COLO829 (cell line): ENCODE measurements around the gene POLDIP2.

ENCODE experiments used
- DNase-seq: peaks from one replicate; pipeline ENCODE4 v3.0.0; 2012; ENCODE audit warnings: low spot score

The POLDIP2 gene

DNA sequence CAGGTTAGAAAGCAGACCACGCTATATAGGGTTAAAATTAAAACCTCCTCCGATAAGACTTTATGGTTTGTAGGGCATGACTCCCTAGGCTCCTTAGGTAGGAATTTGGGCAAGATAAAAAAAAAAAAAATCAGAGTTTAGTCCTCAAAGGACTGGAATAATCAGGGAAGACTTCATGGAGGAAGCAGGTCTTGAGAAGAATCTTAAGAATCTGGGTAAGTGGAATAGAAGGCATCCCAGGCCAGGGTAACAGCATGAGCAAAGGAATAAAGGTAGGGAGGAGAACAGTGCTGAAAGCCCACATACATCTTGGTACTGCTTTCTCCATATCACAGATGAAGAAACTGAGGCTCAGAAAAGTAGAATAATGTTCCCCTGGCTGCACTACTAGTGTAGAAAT is 33.2 kb upstream of the POLDIP2 start:
- no peak for DNase-seq

DNA sequence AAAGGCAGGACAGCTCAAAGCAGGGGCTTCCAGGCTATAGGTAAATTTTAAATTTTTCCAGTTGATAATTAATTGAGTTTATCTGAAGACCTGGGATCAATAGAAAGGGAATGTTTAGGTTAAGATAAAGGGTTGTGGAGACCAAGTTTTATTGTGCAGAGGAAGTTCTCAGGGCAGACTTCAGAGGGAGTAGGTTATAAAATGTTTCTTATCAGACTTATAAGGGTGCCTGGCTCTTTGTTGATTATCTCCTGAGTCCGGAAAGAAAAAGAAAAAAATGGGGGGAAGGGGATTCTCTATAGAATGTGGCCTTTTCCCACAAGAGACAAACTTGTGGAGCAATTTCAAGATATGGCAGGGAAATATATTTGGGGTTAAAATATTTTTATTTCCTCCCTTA is 32.8 kb upstream of the POLDIP2 start:
- no peak for DNase-seq

DNA sequence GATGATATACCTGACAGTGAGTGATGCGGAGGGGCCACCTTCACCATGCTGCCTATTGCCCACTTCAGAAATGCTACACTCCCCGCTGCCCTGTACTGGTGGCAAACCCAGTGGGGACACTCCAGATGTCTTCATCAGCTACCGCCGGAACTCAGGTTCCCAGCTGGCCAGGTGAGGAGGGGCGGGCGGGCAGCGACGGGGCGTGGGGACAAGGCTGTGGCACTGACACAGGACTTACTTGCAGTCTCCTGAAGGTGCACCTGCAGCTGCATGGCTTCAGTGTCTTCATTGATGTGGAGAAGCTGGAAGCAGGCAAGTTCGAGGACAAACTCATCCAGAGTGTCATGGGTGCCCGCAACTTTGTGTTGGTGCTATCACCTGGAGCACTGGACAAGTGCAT is 30.8 kb upstream of the POLDIP2 start:
- DNase-seq, result no peak

DNA sequence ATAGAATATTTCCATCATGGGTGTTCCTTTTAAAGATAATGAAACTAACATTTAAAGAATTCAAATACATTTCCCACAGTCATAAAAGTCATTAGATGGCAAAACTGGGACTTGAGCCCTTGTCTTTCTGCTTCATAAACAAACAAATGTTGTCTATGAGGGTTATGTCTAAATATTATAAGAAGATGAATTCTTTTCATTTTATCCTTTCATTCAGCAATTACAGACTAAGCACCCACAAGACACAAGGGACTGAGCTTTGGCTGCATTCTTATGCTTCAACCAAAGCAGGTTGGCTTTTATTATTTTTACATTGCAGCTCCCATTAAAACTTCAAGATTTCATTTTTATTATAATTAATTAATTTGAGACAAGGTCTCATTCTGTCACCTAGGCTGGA is 29.1 kb upstream of the POLDIP2 start:
- DNase-seq, result no peak

DNA sequence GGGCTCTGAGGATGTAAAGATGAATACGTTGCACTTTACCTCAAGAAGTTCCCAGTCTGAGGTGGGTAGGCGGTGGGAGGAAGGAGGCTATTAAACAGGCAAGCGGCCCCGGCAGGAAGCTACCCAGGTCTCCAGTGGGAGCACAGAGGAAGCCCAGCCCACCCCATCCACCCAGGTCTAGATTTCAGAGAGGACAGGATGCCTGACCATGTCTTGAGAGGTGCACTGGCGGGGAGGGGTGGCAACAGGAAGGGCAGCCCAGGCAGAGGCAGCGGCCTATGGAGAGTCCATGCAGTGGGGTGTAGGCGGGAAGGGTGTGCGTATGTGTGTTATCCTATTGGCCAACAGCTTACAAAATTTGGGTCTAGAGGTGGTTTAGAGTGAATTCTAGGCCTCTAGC is 28.1 kb upstream of the POLDIP2 start:
- DNase-seq, result no peak

DNA sequence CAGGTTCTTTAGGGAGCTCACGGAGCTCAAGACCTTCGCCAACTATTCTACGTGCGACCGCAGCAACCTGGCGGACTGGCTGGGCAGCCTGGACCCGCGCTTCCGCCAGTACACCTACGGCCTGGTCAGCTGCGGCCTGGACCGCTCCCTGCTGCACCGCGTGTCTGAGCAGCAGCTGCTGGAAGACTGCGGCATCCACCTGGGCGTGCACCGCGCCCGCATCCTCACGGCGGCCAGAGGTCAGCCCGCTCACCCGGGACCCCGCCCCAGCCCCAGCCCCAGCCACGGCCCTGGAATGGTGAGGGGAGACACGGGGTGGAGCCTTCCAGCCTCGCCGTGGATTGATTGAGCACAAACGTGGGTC is 27.7 kb upstream of the POLDIP2 start:
- no peak for DNase-seq

DNA sequence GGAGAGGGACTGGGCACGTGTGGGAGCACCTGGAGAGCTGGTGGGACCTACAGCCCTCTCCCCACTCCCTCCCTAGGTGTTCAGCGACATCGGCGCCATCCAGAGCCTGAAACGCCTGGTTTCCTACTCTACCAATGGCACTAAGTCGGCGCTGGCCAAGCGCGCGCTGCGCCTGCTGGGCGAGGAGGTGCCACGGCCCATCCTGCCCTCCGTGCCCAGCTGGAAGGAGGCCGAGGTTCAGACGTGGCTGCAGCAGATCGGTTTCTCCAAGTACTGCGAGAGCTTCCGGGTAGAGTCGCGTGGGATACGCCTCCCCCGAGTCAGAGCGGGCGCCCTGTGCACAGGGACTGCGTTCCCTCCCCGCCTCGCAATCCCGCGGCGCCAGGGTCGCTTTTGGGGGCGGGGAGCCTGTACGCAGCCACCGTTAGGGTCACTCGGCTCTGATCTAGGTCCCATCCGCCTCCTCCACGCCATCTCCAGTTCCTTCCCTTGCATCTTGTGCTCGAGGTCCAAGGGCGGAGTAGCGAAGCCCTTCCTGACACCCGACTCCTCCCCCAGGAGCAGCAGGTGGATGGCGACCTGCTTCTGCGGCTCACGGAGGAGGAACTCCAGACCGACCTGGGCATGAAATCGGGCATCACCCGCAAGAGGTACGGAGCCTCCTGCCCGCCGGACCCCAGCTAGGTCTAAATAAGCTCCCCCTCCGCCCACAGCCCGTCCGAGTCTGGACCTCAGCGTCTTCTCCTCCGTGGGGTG is 27.1 kb upstream of the POLDIP2 start:
- DNase-seq, result no peak

DNA sequence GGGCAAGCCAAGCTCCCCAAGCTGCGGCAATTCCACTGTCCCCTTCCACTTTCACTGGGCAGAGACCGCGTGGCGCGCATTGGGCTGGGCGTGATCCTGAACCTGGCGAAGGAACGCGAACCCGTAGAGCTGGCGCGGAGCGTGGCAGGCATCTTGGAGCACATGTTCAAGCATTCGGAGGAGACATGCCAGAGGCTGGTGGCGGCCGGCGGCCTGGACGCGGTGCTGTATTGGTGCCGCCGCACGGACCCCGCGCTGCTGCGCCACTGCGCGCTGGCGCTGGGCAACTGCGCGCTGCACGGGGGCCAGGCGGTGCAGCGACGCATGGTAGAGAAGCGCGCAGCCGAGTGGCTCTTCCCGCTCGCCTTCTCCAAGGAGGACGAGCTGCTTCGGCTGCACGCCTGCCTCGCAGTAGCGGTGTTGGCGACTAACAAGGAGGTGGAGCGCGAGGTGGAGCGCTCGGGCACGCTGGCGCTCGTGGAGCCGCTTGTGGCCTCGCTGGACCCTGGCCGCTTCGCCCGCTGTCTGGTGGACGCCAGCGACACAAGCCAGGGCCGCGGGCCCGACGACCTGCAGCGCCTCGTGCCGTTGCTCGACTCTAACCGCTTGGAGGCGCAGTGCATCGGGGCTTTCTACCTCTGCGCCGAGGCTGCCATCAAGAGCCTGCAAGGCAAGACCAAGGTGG is 24.0 kb upstream of the POLDIP2 start:
- no peak for DNase-seq

DNA sequence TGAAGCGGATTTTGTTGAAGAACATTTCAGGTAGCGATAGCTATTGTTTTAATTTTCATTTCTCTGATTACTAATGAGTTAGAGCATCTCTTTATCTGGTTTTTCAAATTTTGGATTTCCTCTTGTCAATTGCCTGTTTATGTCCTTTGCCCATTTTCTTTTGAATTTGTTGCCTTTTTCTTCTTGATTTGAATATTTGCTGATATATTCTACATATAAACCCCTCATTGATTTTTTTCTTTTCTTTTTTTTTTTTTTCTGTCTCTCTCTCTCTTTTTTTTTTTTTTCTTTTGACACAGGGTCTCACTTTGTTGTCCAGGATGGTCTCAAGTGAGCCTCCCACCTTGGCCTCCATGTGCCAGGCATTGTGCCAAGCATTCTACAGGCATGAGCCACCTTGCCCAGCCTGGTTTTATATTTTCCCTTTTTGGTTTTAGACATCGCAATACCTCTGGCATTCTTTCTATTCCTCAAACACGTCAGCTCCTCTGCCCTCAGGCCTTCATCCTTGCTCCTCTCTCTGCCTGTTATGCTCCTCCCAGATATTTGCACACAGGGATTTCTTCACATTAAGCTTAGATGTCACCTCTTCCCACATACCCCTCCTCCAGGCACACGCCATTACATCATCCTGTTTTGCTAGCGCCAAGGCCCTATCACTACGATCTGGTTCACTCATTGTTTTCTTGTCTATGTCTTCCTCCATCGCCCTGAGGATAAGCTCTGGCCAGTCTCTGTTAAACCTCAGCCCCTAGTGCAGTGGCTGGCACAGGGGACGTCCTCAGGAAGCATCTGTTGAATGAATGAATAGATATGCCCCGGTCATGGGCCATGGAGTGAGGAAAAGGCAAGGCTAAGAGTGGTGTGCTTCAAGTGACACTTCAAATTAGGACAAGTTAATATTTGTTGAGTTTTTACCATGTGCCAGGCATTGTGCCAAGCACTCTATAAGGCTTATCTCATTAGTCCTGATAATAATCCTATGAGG is 22.8 kb upstream of the POLDIP2 start:
- no peak for DNase-seq

DNA sequence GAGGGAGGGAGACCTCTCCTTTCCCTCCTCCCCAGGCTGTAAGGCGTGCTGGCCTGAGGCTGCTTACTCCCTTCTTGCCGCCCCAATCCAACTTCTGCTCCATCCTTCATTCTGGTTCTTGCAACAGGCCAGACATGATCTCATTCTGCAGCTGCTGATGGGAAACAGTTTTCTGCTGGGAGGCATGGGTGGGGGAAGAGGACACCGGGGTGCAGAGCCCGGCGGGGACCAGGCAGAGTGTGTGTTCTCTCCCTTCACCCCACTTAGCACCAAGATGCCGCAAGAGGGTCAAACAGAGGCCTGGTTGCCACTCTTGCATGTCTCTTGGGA is 15.6 kb upstream of the POLDIP2 start:
- DNase-seq, result no peak

DNA sequence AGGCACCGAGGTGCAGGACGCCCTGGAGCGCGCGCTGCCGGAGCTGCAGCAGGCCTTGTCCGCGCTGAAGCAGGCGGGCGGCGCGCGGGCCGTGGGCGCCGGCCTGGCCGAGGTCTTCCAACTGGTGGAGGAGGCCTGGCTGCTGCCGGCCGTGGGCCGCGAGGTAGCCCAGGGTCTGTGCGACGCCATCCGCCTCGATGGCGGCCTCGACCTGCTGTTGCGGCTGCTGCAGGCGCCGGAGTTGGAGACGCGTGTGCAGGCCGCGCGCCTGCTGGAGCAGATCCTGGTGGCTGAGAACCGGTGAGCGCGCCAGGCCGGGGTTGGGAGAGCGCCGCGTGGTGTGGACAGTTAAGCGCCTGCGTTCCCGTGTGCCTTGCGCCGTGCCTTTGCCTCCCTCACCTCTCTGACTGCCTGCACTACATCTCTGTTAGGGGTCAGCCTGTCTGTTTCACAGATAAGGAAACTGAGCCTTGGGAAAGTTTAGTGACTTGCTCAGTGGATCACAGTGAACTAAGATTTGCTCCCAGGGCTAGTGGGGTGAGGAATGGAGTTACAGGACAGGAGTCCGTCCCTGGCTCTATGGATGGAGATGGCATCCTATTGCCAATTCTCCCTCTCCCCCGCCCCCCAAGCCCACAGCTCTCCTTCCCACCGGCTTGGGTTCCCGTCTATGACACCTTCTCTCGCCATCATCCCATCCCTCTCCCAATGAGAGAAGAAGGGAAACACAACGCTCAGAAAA is 15.0 kb upstream of the POLDIP2 start:
- DNase-seq, result no peak

DNA sequence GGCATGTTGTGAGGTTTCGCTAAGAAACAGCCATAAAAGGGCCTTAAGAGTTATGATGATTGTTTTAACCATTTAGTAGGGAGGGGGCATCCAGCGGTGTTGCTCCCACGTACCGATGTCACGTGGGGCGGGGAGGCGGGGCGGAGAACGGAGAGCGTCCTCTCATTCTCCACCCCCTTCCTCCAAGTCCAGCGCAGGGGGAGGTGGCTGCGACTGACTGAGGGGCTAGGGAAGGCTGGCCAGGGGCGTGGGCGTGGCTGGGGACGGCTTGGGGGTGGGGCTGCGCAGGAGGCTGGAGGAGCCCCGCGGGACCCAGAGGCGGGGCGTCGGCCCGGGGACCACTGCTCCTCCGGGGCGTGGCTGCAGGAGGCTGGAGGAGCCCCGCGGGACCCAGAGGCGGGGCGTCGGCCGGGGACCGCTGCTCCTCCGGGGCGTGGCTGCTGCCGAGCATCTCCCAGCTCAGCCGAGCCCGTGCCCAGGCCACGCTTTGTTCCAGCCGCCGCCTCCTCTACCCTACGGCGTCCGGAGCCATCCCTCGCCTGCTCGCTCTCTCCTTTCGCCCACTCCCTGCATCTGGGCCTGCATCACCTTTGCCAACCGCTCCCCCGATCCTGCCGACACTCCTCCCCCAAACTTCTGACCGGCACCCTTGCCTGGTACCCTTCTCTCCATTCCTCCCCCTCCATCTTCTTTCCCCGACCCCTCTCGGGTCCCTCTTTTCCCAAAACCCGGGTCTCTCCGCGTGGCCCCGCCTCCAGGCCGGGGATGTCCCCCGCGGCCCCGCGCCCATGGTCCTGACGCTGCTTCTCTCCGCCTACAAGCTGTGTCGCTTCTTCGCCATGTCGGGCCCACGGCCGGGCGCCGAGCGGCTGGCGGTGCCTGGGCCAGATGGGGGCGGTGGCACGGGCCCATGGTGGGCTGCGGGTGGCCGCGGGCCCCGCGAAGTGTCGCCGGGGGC is 14.2 kb upstream of the POLDIP2 start, which contains the start of gene SARM1:
Gene SARM1 (plus strand): TSS at position 450 of the 958 bp plus-strand sequence. CDS start 339 bp downstream, at position 789.
- DNase-seq, result peak; percentile 91

DNA sequence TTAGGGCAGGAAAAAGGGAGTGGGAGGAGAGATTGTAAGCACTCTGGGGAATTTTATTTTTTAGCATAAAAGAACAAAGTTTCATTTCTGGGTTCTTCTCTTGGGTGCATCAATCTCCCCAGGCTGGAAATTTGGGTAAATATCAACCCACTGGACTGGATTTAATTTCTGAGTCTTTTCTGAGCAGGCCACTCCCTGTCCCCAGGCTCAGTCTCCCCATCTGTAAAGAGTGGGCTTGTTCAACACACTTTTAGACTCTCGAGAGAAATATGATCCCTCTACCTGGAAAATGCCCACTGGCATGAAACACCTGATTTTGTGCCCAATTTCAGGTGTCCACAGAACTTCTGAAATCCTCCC is 13.4 kb upstream of the POLDIP2 start:
- no peak for DNase-seq

DNA sequence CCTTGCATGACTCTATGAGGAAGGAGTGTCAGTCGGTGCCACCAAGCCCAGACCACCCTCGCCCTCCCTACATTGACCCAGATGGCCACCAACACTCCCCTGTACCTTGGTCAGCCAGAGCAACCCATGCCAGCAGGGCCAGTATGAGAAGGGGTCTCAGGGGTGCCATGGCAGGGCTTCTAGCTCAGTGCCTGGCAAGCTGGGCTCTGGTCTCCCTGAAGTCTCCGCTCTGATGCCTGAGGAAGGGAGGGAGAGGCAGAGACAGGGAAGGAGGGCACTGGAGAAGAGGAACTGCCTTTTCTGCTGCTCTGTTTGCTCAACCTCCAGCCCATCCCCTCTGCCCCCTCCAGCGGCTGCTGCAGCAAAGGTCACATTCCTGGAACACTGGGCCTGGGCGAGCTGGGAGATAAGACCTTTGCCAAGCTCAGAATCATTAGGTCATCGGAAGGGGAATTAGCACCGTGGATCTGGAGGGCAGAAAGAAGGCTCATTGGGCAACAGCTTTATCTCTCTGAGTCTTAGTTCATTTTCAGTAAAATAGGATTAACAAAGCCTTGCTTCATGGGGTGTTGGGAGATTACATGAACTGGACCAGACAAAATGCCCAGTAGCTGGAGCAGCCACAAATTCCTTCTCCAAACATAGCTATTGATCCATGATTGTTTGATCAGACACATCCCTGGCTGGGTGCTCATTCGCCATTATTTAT is 12.9 kb upstream of the POLDIP2 start, which contains the start of gene VTN:
Gene VTN (minus strand): TSS at position 273 of the 709 bp plus-strand sequence. CDS start 104 bp downstream, at position 169.
- peak; percentile 29 for DNase-seq

DNA sequence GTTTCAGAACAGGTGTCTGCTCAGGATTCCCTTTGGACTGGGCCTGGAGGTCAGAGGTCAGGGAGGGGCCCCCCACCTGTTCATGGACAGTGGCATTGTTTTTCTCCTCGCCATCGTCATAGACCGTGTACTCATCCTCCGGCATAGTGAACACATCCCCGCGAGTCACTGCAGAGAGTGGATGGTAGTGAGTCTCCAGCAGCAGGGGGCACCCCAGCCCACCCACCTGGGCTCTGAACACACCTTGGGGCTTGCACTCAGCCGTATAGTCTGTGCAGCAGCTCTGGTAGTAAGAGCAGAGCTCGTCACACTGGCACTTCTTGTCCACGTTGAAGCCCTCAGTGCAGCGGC is 12.3 kb upstream of the POLDIP2 start:
- no peak for DNase-seq

DNA sequence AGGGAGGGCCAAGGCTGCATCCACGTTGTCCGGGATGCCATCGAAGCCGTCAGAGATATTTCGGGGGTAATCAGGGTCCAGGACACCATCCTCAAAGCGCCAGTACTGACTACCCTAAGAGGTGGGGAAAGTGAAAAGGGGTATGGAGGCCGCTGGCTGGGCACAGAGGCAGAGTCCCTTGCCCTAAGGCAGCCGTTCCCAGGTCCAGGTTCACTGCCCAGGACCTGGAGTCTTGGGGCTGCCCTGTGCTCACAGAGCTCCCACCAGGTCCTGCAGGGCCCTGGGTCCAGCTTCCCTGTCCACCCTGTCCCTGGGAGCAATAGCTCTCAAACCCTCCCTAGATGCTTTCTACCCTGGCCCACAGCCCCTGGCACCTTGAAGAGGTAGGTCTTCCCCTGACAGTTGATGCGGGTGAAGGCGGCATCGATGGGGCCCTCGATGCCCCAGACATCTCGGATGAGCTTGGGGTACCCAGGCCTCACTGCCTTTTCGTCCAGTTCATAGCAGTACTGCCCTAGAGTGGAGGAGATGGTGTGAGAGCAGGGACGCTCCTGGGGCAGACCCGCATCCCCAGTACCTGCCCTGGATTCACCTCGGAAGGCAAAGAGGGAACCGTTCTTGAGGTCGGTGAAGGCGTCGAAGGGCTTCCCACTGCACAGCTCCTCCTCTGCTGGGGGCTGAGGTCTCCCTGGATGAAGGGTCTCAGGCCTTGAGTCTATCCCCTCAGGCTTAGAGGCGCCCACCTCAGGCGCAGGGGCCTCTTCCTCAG is 11.8 kb upstream of the POLDIP2 start:
- DNase-seq, result no peak

DNA sequence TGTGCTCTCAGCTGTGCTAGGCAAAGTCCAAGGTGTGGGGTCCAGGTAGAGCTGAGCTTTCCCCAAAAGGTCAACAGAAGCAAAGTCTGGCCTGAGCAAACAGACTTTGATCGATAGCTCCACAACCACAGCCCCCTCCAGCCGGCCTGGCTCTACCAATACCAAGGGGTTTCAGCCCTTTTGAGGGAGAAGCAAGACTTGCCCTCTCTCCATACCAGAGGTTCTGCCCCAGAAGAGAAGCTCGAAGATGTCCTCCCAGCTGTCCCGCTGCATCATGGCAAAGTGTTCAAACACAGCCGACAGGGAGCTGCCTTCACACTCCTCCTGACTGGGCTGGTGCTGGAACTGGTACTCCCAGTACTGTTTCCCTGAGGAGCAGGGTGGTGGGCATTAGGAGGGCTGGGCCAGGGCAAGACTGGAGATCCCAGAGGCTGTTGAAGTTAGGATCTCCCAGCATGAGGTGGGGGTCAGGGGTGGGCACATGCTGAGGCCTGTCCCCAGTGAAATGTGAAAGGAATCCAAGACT is 11.0 kb upstream of the POLDIP2 start:
- no peak for DNase-seq

DNA sequence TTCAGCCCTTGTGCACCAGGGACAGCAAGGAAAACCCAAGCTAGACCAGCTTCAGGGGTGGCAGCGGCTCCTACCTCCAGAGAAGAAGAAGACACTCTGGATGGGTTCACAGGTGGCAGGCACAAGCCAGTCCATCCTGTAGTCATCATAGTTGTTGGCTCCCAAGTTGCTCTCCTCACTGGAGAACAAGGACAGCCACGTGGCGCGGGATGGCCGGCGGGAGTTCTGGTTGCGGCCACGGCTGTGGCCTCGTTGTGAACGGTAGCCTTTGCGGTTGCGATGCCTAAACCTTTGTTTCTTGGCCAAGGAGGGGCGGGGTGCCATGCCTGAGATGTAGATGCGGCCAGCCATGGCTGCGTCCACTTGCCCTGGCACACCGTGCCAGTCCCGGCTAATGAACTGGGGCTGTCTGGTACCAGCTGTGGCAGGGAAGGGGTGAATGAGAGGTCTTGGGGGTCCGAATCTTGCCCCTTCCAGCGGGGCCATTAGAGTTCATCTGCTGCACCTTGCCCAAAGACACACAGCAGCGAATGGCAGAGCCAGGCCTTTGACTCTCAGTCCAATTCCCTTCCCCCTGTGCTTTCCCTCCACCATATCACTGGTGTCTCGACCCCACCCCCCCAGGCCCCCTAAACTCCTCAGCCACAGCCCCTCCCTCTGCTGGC is 10.4 kb upstream of the POLDIP2 start:
- no peak for DNase-seq

DNA sequence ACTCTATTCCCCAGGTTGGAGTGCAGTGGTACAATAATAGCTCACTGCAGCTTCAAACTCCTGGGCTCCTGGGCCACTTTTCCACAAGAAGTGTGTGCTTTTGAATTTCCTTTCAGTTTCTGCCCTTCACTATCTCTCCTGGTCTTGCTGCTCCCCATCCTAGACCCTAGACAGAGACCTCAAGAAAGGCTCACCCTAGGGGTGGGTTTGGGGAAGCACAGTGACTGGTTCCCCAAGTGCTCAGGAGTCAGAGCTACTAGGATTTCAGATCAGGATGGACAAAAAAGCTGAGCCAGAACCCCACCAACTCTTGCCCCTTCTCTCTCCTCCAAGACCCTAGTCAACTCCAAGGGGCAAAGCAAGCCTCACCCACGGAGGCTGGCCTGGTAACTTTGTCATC is 9.3 kb upstream of the POLDIP2 start:
- DNase-seq, result no peak
